ENCODE results near the gene CBY2. TPM values are rescaled to one million over a fixed set of nuclear protein-coding genes. Genes with fewer than 3 reads are reported as not detected.

The CBY2 gene
- total RNA-seq, 6 donors from 2014 or later: not detected

DNA sequence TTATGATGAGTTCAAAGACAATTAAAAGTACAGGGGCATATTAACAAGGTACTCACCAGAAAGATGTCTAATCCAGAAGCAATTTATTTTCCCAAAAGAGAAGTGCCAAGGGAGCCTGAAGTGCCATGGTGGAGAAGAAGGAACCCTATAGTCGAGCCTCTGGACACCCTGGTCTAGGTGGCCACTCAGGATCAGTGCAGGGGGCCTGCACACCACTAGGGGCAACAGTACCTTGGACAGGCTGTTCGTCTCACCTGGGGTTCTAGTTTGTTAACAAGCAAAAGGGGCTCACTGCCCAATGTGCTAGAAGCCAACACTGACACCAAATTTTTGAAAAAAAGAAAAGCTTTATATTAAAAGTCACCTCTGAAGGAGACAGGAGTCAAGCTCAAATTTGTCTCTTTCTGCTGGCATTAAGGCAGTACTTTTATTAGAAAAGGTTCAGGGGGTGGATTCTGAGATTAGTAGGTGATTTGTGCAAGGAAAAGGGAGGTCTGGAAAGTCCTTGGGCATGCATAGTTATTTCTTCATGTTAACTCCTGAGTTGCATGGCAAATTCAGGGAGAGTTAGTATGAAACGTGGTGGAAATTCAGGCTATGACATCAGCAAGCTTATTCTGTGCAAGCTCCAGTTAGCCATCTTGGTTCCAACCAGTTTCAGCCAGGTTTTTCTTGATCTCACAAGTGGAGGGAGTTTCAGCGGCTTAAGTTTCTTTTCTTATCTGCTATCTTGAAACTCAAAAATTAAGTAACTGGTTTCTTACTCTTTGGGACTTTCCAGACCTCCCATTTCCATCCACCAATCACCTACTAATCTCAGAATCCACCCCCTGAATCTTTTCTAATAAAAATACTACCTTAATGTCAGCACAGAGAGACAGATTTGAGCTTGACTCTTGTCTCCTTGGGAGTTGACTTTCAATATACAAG is 884 bp upstream of the CBY2 start:
- TF ChIP-seq, protein P1, sequence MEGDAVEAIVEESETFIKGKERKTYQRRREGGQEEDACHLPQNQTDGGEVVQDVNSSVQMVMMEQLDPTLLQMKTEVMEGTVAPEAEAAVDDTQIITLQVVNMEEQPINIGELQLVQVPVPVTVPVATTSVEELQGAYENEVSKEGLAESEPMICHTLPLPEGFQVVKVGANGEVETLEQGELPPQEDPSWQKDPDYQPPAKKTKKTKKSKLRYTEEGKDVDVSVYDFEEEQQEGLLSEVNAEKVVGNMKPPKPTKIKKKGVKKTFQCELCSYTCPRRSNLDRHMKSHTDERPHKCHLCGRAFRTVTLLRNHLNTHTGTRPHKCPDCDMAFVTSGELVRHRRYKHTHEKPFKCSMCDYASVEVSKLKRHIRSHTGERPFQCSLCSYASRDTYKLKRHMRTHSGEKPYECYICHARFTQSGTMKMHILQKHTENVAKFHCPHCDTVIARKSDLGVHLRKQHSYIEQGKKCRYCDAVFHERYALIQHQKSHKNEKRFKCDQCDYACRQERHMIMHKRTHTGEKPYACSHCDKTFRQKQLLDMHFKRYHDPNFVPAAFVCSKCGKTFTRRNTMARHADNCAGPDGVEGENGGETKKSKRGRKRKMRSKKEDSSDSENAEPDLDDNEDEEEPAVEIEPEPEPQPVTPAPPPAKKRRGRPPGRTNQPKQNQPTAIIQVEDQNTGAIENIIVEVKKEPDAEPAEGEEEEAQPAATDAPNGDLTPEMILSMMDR (IDR thresholded peaks at IDR 0.05): no peak
- no peak for TF ChIP-seq POLR2AphosphoS5 (IDR thresholded peaks at IDR 0.05)
- no peak for TF ChIP-seq EP300 (IDR thresholded peaks at IDR 0.05)
- TF ChIP-seq POLR2A (IDR thresholded peaks at IDR 0.05): no peak

DNA sequence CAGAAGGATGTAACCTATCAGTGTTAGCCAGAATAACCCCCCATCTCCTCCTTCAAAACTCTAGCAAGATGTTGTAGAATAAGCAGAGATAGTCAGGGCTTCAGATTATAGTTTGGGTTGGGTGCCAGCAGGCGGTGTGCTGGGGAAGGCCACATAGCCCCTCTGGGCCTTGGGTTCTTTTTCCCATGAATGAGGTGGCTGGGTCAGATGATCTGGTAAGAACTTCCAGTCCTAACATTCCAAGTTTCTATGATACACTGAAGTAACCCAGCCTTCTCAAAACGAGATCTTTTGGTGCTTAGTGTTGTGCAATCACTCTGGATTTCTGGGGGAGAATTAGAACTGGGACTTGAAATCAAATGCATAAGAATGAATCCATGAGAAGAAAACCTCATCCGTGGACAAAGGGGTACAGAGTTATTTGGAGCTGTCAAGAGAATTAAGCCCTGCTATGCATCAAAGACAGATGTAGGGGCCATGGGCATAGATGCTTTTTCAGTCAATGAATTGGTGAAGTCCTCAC is 810 bp downstream of the CBY2 start:
- Histone ChIP-seq H3K36me3 (no peaks in the 10 kb centered on the region), H3K27me3 (no peaks in the 10 kb centered on the region), H3K4me3 (no peak overlapping the region), H3K27ac (no peak overlapping the region), H3K9me3 (no peaks in the 10 kb centered on the region), H3K4me1 (no peaks in the 10 kb centered on the region)
- TF ChIP-seq POLR2AphosphoS5 (IDR thresholded peaks at IDR 0.05): no peak
- no peak for TF ChIP-seq EP300 (IDR thresholded peaks at IDR 0.05)
- TF ChIP-seq, protein P1 (IDR thresholded peaks at IDR 0.05): no peak
- no peak for TF ChIP-seq POLR2A (IDR thresholded peaks at IDR 0.05)
- WGBS, 2 donors: 75 to 81% methylated on average over 3 of the region's 3 CpGs
- DNase-seq (no peak), ATAC-seq (ENCODE audit: low FRiP score in 2 of 2) (no peak)

More for the DNA sequence above, 884 bp upstream of the CBY2 start:
- Histone ChIP-seq H3K4me1 (peaks cover 0 to 8% (median 3%) of the 10 kb centered on the region in 4 donors), H3K4me3 (no peak overlapping the region), H3K27ac (no peak overlapping the region), H3K9me3 (no peaks in the 10 kb centered on the region), H3K27me3 (no peaks in the 10 kb centered on the region), H3K36me3 (no peaks in the 10 kb centered on the region)
- 56 to 66% methylated on average over 4 of the region's 4 CpGs for WGBS, 2 donors
- no peak for DNase-seq
- ATAC-seq (ENCODE audit: low FRiP score in 2 of 2): no peak

DNA sequence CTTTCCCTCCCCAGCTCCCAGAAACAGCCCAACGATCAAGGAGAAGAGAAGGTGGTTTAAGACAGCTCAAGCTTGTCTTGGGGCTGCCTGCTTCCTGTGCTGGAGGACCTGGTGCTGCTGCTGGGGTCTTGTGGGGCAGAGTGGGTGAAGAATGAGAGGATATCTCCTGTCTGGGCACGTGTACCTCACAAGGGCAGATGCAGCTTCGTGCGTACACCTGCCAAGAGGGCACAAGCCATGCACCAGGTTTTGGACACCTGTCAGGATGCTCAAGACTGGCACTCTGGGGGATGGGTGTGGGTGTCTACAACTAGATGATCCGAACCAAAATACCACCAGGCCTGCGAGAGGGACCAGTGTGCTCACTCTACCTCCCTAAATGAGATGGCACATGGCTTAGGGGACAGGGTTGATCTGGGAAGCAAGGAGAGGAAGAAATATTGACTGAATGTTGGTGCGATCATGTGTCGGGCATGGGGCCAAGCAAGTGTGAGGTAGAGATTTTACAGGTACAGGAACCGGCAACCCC is 2.2 kb downstream of the CBY2 start:
- Histone ChIP-seq H3K27ac (no peak overlapping the region), H3K4me3 (no peak overlapping the region), H3K9me3 (no peaks in the 10 kb centered on the region), H3K4me1 (no peaks in the 10 kb centered on the region), H3K27me3 (no peaks in the 10 kb centered on the region), H3K36me3 (no peaks in the 10 kb centered on the region)
- no peak for TF ChIP-seq POLR2AphosphoS5 (IDR thresholded peaks at IDR 0.05)
- TF ChIP-seq EP300 (IDR thresholded peaks at IDR 0.05): no peak
- TF ChIP-seq, protein P1 (IDR thresholded peaks at IDR 0.05): no peak
- TF ChIP-seq POLR2A (IDR thresholded peaks at IDR 0.05): no peak
- peak in 1 of 2 donors; percentile 36 for ATAC-seq (ENCODE audit: low FRiP score in 2 of 2)
- DNase-seq: no peak
- WGBS, 2 donors: 96 to 98% methylated on average over 6 to 9 of the region's 9 CpGs

DNA sequence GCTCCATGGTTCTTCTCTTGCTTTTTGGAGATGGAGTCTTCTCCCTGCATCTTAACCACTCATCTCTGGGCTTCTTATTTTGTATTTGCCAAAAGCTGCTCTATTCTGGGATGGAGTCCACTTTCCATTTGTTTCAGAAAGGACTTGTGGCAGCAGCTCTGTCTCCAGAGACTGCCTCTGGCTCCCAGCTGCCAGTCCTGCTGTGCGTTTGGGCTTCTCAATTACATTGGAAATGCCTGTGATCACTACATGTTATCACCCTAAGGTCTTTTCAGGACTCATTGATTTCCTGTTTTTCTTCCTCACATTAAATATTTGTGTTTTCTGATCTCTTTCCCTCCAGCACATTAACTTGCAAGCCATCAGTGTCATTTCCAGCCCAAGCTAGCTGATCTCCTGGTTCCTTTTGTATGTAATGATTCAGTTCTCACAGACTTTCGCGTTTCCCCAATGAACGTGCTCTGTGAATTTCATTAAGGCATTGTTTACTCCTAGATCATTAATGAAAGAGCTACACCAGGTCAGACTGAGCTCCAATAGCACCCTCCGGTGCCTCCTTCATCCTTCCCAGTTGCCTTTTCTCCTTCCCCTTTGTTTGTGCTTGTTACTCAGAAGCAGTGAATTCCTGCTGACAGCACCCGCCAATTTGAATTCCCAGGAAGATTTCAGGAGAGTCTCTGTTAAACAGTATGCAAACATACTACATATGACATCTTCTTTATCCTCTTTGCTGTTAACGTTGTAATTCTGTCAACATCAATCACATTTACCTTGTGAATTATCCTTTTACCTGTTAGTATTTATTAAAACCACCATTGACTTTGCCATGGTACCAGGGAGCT is 3.0 kb downstream of the CBY2 start:
- Histone ChIP-seq H3K4me3 (no peak overlapping the region), H3K4me1 (no peaks in the 10 kb centered on the region), H3K36me3 (no peaks in the 10 kb centered on the region), H3K27ac (no peak overlapping the region), H3K27me3 (no peaks in the 10 kb centered on the region), H3K9me3 (no peaks in the 10 kb centered on the region)
- no peak for ATAC-seq (ENCODE audit: low FRiP score in 2 of 2)
- TF ChIP-seq POLR2A (IDR thresholded peaks at IDR 0.05) (no peak), EP300 (IDR thresholded peaks at IDR 0.05) (no peak), POLR2AphosphoS5 (IDR thresholded peaks at IDR 0.05) (no peak)
- TF ChIP-seq, protein P1 (IDR thresholded peaks at IDR 0.05): no peak
- WGBS, 2 donors: 63 to 71% methylated on average over 7 of the region's 7 CpGs
- no peak for DNase-seq

Data from upper lobe of left lung (tissue), 6 donors.